K562 (cell line): ENCODE results near the gene DEGS2.
"Not testable (repeated sequence)": the region's sequence is repeated elsewhere in the genome, so short reads cannot be mapped to it uniquely, and the experiment has no call there.

Source experiments
- CC2D1A ChIP-seq: fragments of 450-650 bp; IDR thresholded peaks from 2 replicates; pipeline ENCODE4 v1.6.1; 2017; ENCODE audit warnings: mild to moderate bottlenecking
- CHD2 ChIP-seq: IDR thresholded peaks from 2 replicates; pipeline ENCODE4 v1.6.1; 2011; ENCODE audit warnings: low read depth, low read length
- CTCF ChIP-seq, 3 experiments: IDR thresholded peaks in 2 of 3; conservative IDR thresholded peaks in 1 of 3; 2 replicates each; pipeline ENCODE4 v1.5.1; 2011 to 2012; ENCODE audit warnings: low read length in 3 of 3, mild to moderate bottlenecking in 3 of 3, control low read depth in 2 of 3, improper control_type of control experiment in 1 of 3, inconsistent platforms in 1 of 3, low read depth in 1 of 3, mixed read lengths in 1 of 3, moderate library complexity in 1 of 3; ENCODE audit not compliant: insufficient read depth in 2 of 3
- EZH2 ChIP-seq: IDR thresholded peaks from 2 replicates; pipeline ENCODE4 v1.6.1; 2012; ENCODE audit warnings: low read depth, mild to moderate bottlenecking, inconsistent platforms, low read length, borderline replicate concordance
- JUNB ChIP-seq: fragments of 450-650 bp; formaldehyde crosslinking; conservative IDR thresholded peaks from 2 replicates; pipeline ENCODE4 v1.4.0; 2020; ENCODE audit warnings: mild to moderate bottlenecking
- POLR2A ChIP-seq: fragments of 450-650 bp; conservative IDR thresholded peaks from 2 replicates; pipeline ENCODE4 v1.6.1; 2016
- SMARCA5 ChIP-seq: fragments of 450-650 bp; IDR thresholded peaks from 2 replicates; pipeline ENCODE4 v1.6.1; 2016
- TAF15 ChIP-seq: fragments of 200-400 bp; formaldehyde crosslinking; IDR thresholded peaks from 2 replicates; pipeline ENCODE4 v1.6.1; 2017; ENCODE audit warnings: mild to moderate bottlenecking, low read depth, low read length, moderate library complexity
- USF1 ChIP-seq: sonication (generic); formaldehyde crosslinking; IDR thresholded peaks from 2 replicates; pipeline ENCODE4 v1.9.0; 2022; ENCODE audit warnings: mild to moderate bottlenecking, missing genetic modification reagents
- YY1 ChIP-seq, 3 experiments: IDR thresholded peaks; 2 replicates each; pipeline ENCODE4 v1.6.1; 2011; ENCODE audit warnings: low read length in 2 of 3, mild to moderate bottlenecking in 2 of 3, moderate library complexity in 2 of 3, borderline replicate concordance in 1 of 3, control low read depth in 1 of 3, low read depth in 1 of 3; ENCODE audit not compliant: insufficient read depth in 3 of 3, insufficient replicate concordance in 2 of 3, control insufficient read depth in 1 of 3, insufficient read length in 1 of 3; ENCODE audit errors: extremely low read depth in 1 of 3
- ZNF274 ChIP-seq: IDR thresholded peaks from 2 replicates; pipeline ENCODE4 v1.6.1; 2011; ENCODE audit warnings: low read depth, mild to moderate bottlenecking, low read length, moderate library complexity, borderline replicate concordance
- ZNF408 ChIP-seq: fragments of 250-450 bp; sonication (Bioruptor Pico); IDR thresholded peaks from 2 replicates; pipeline ENCODE4 v1.4.0; 2020; ENCODE audit warnings: low read depth, mild to moderate bottlenecking, moderate library complexity
- TF ChIP-seq, protein P1 (sequence below): sonication (generic); formaldehyde crosslinking; IDR thresholded peaks from 2 replicates; pipeline ENCODE4 v1.9.0; 2022; ENCODE audit warnings: mild to moderate bottlenecking, missing genetic modification reagents
- TF ChIP-seq, protein P2 (sequence below), 2 experiments: fragments of 450-650 bp in 1 of 2; sonication (generic) in 1 of 2; formaldehyde crosslinking in 1 of 2; IDR thresholded peaks in 1 of 2; conservative IDR thresholded peaks in 1 of 2; 2 replicates each; pipeline versions ENCODE4 v1.6.1 to v1.8.1; 2016 to 2023; ENCODE audit warnings: mild to moderate bottlenecking in 2 of 2, moderate library complexity in 2 of 2, inconsistent platforms in 1 of 2, missing genetic modification reagents in 1 of 2

GRCh38 chr14:100180671-100181070 is 21.2 kb upstream of the DEGS2 start:
- TF ChIP-seq, protein P1, sequence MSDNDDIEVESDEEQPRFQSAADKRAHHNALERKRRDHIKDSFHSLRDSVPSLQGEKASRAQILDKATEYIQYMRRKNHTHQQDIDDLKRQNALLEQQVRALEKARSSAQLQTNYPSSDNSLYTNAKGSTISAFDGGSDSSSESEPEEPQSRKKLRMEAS, result not testable (repeated sequence)
- not testable (repeated sequence) for TF ChIP-seq YY1 (IDR thresholded peaks at IDR 0.05; ENCODE audit: borderline replicate concordance in 1 of 3, control insufficient read depth in 1 of 3, extremely low read depth in 1 of 3, insufficient read depth in 3 of 3, insufficient read length in 1 of 3, insufficient replicate concordance in 2 of 3, low read depth in 1 of 3, low read length in 2 of 3); TAF15; CHD2; CTCF (IDR thresholded peaks at IDR 0.05 in 2 of 3, conservative IDR thresholded peaks at IDR 0.05 in 1 of 3; ENCODE audit: insufficient read depth in 2 of 3, low read depth in 1 of 3, low read length in 3 of 3); USF1; CC2D1A; POLR2A; JUNB (CRISPR knock-in tag); ZNF408 (CRISPR knock-in tag); EZH2; ZNF274; SMARCA5
- TF ChIP-seq, protein P2, sequence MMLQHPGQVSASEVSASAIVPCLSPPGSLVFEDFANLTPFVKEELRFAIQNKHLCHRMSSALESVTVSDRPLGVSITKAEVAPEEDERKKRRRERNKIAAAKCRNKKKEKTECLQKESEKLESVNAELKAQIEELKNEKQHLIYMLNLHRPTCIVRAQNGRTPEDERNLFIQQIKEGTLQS (IDR thresholded peaks at IDR 0.05), result not testable (repeated sequence)
- TF ChIP-seq, protein P2 (CRISPR knock-in tag; conservative IDR thresholded peaks at IDR 0.05), result not testable (repeated sequence)
